WTC11 (cell line): ENCODE data around the gene GALNT17.

Experiments used
- CTCF ChIP-seq: fragments of 200-600 bp; IDR thresholded peaks from 2 replicates; pipeline ENCODE4 v1.8.0; 2022; ENCODE audit warnings: antibody characterized with exemption
- E2F1 ChIP-seq: sonication (generic); formaldehyde crosslinking; IDR thresholded peaks from 2 replicates; pipeline ENCODE4 v1.8.0; 2022; ENCODE audit warnings: mild to moderate bottlenecking, missing genetic modification reagents
- ETV6 ChIP-seq: sonication (generic); formaldehyde crosslinking; IDR thresholded peaks from 2 replicates; pipeline ENCODE4 v1.8.1; 2022; ENCODE audit warnings: mild to moderate bottlenecking, missing genetic modification reagents
- IRF2 ChIP-seq: sonication (generic); formaldehyde crosslinking; IDR thresholded peaks from 2 replicates; pipeline ENCODE4 v1.8.0; 2022; ENCODE audit warnings: low read depth, missing genetic modification reagents, borderline replicate concordance
- SP1 ChIP-seq: sonication (generic); formaldehyde crosslinking; conservative IDR thresholded peaks from 2 replicates; pipeline ENCODE4 v1.8.1; 2022; ENCODE audit warnings: missing genetic modification reagents
- ZNF512 ChIP-seq: sonication (generic); formaldehyde crosslinking; IDR thresholded peaks from 2 replicates; pipeline ENCODE4 v1.8.1; 2022; ENCODE audit warnings: missing genetic modification reagents, borderline replicate concordance

GRCh38 chr7:71133856-71134255 lies 1.9 kb downstream of the GALNT17 start:
- TF ChIP-seq SP1 (no peak), IRF2 (CRISPR knock-in tag) (no peak), E2F1 (CRISPR knock-in tag) (no peak), CTCF (no peak), ETV6 (CRISPR knock-in tag) (no peak), ZNF512 (CRISPR knock-in tag) (no peak)
